Measurements from ENCODE around the gene BPIFB6.

Gene BPIFB6

GRCh38 chr20:33033381-33033780 lies 1.9 kb downstream of the BPIFB6 start:
- TF ChIP-seq CTCF (IDR thresholded peaks at IDR 0.05; ENCODE audit: low read length, missing control alignments) = no peak
- no peak overlapping the region for H3K4me3 ChIP-seq (replicated peaks; ENCODE audit: low read depth, low read length)
- no peak for DNase-seq (ENCODE audit: low read depth)

- no peak for DNase-seq (ENCODE audit: low read depth)
- no peak for TF ChIP-seq CTCF (IDR thresholded peaks at IDR 0.05; ENCODE audit: low read length, missing control alignments)
- H3K4me3 ChIP-seq (replicated peaks; ENCODE audit: low read depth, low read length) = no peak overlapping the region
Measured at GRCh38 chr20:33034115-33034514, 2.7 kb downstream of the BPIFB6 start.

GRCh38 chr20:33034901-33035492 lies 3.5 kb downstream of the BPIFB6 start:
- no peak overlapping the region for H3K4me3 ChIP-seq (replicated peaks; ENCODE audit: low read depth, low read length)
- no peak for DNase-seq (ENCODE audit: low read depth)
- TF ChIP-seq CTCF (IDR thresholded peaks at IDR 0.05; ENCODE audit: low read length, missing control alignments) = no peak

DNA sequence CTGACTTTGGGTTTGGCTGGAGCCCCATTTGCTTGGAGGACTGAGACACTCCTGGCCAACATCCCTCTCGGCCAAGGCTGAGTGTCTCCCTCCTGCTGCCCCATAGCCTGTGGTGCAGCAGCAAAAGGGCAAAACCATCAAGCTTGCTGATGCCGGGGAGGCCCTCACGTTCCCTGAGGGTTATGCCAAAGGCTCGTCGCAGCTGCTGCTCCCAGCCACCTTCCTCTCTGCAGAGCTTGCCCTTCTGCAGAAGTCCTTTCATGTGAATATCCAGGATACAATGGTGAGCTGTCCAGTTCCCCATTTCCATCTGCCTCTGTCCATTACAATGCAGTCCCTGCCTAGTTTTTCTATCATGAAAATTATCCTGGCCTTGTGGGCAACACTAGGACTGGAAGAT lies 6.0 kb downstream of the BPIFB6 start:
- no peak overlapping the region for H3K4me3 ChIP-seq (replicated peaks; ENCODE audit: low read depth, low read length)
- TF ChIP-seq CTCF (IDR thresholded peaks at IDR 0.05; ENCODE audit: low read length, missing control alignments) = no peak

DNA sequence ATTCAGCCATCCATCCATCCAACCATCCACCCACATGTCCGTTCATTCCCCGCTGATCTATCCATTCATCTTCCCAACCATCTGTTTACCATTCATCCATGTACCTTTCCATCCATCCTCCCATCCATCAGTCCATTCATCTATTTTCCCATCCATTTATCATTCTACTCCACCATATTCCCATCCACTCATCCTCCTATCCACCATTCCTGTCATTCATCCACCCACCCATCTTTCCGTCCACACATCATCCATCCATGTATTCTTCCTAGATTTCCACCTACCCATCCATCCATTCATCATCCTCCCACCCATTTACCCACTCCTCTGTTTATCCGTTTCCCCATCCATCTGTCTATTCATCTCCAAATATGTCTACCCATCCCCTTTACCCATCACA lies 6.8 kb downstream of the BPIFB6 start:
- TF ChIP-seq CTCF (IDR thresholded peaks at IDR 0.05; ENCODE audit: low read length, missing control alignments) = no peak
- no peak for DNase-seq (ENCODE audit: low read depth)
- no peak overlapping the region for H3K4me3 ChIP-seq (replicated peaks; ENCODE audit: low read depth, low read length)

More for the DNA sequence above, 6.0 kb downstream of the BPIFB6 start:
- DNase-seq (ENCODE audit: low read depth) = no peak

DNA sequence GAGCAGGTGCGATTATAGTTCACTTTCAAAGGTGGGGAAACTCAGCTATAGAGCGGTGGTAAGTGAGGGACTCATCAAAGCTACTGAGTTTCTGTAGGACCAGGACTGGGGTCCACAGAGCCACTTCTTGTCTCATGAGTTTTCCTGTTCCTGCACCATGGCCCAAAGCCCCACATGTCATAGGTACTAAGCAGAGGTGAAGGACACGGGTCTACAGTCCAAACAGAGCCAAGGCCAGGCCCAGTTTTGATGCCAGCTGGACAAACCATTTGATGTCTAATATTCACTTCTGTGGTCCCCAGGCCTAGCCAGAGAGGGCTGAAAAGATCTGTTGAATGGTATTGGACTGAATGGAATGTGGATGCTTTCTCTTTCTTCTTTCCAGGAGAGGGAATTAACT lies 11.0 kb downstream of the BPIFB6 start:
- no peak for TF ChIP-seq CTCF (IDR thresholded peaks at IDR 0.05; ENCODE audit: low read length, missing control alignments)
- no peak for DNase-seq (ENCODE audit: low read depth)

GRCh38 chr20:33042983-33043730 lies 11.7 kb downstream of the BPIFB6 start:
- no peak overlapping the region for H3K4me3 ChIP-seq (replicated peaks; ENCODE audit: low read depth, low read length)
- no peak for DNase-seq (ENCODE audit: low read depth)
- TF ChIP-seq CTCF (IDR thresholded peaks at IDR 0.05; ENCODE audit: low read length, missing control alignments) = no peak

More for the DNA sequence above, 11.0 kb downstream of the BPIFB6 start:
- H3K4me3 ChIP-seq (replicated peaks; ENCODE audit: low read depth, low read length) = no peak overlapping the region
